CD4-positive, alpha-beta T cell (primary cell): ENCODE results near the gene PLA2G2E. TPM values are rescaled to one million over a fixed set of nuclear protein-coding genes. Genes with fewer than 3 reads are reported as not detected.

ENCODE experiments used
- ATAC-seq: fragments of 200-7000 bp; cut with Tn5 transposase; one replicate; pipeline ENCODE4 v1.10.0; 2022; ENCODE audit warnings: mild to moderate bottlenecking; ENCODE audit not compliant: poor library complexity
- CTCF ChIA-PET: fragments of 350-600 bp; sonication (Branson Sonifier 250); formaldehyde crosslinking; loops from one replicate; lab custom pipeline; 2021; ENCODE audit warnings: antibody characterized with exemption, inconsistent platforms; lab: Charles Lee
- POLR2A ChIA-PET: fragments of 350-600 bp; sonication (Branson Sonifier 250); formaldehyde crosslinking; loops from one replicate; lab custom pipeline; 2021; ENCODE audit warnings: antibody characterized with exemption, inconsistent platforms; lab: Charles Lee
- DNase-seq, 14 experiments: peaks; one replicate each; pipeline ENCODE4 v3.0.0-alpha.2; 2013 to 2020; ENCODE audit warnings: mixed read lengths in 2 of 14
- H3K27ac ChIP-seq, 2 donors: one replicate each; pipeline versions ENCODE4 v1.5.1 to v1.7.0; 2013; ENCODE audit warnings: low read length in 2 of 2, low read depth in 1 of 2, mild to moderate bottlenecking in 1 of 2
- H3K27me3 ChIP-seq, 2 experiments: 1 replicate in 1 of 2; 2 replicates in 1 of 2; pipeline versions ENCODE4 v1.6.1 to v1.7.0; 2013; ENCODE audit warnings: low read length in 2 of 2, control low read depth in 1 of 2, mild to moderate bottlenecking in 1 of 2, moderate library complexity in 1 of 2; ENCODE audit not compliant: insufficient read depth in 2 of 2, control insufficient read depth in 1 of 2
- H3K36me3 ChIP-seq: one replicate; pipeline ENCODE4 v1.6.1; 2013; ENCODE audit warnings: low read length, control low read depth; ENCODE audit not compliant: insufficient read depth
- H3K4me1 ChIP-seq: one replicate; pipeline ENCODE4 v1.6.1; 2013; ENCODE audit warnings: low read length, control low read depth; ENCODE audit not compliant: insufficient read depth
- H3K4me3 ChIP-seq: one replicate; pipeline ENCODE4 v1.5.1; 2013; ENCODE audit warnings: mild to moderate bottlenecking, low read length, moderate library complexity
- H3K9me3 ChIP-seq, 2 experiments: 1 replicate in 1 of 2; 2 replicates in 1 of 2; pipeline versions ENCODE4 v1.6.1 to v1.7.0; 2013; ENCODE audit warnings: low read length in 2 of 2, mild to moderate bottlenecking in 2 of 2, control low read depth in 1 of 2, moderate library complexity in 1 of 2; ENCODE audit not compliant: control insufficient read depth in 1 of 2, insufficient read depth in 1 of 2
- H3K27ac Mint-ChIP-seq: one replicate; pipeline ENCODE4 v1.8.0; 2020; ENCODE audit warnings: mixed read lengths
- H3K27me3 Mint-ChIP-seq: one replicate; pipeline ENCODE4 v1.8.0; 2021; ENCODE audit warnings: mixed read lengths
- H3K36me3 Mint-ChIP-seq: one replicate; pipeline ENCODE4 v1.8.0; 2021; ENCODE audit warnings: low read depth, mixed read lengths
- H3K4me1 Mint-ChIP-seq: one replicate; pipeline ENCODE4 v1.8.0; 2021; ENCODE audit warnings: low read depth, mixed read lengths
- H3K4me3 Mint-ChIP-seq: one replicate; pipeline ENCODE4 v1.8.0; 2020; ENCODE audit warnings: mild to moderate bottlenecking, mixed read lengths
- H3K9me3 Mint-ChIP-seq: one replicate; pipeline ENCODE4 v1.8.0; 2020; ENCODE audit warnings: mixed read lengths
- CTCF ChIP-seq: fragments of 200-600 bp; IDR thresholded peaks from one replicate; pipeline ENCODE4 v1.8.0; 2022; ENCODE audit warnings: antibody characterized with exemption, mild to moderate bottlenecking
- intact Hi-C, 2 experiments: fragments of 100-400 bp; cut with DNase I in 1 of 2; cut with micrococcal nuclease in 1 of 2; formaldehyde crosslinking; loops; one replicate each; pipeline versions ENCODE4 v1.15.1 to v1.9.0; 2023 to 2025; cut with DNase I, micrococcal nuclease
- total RNA-seq, 174 experiments: library from RNA in 2 of 174; stranded (reverse) in 2 of 174; gene quantifications; one replicate each; pipeline ENCODE4 v1.2.3 and lab custom pipeline; 2021 to 2026

PLA2G2E gene
- total RNA-seq, 2 experiments from 2014 or later = not detected

GRCh38 chr1:19925342-19926070, 2.1 kb upstream of the PLA2G2E start:
- no peaks in the 10 kb centered on the region for H3K4me1 ChIP-seq
- no peak for DNase-seq
- Mint-ChIP-seq H3K36me3 (no peaks in the 10 kb centered on the region), H3K4me3 (no peak overlapping the region), H3K4me1 (no peaks in the 10 kb centered on the region), H3K9me3 (no peaks in the 10 kb centered on the region), H3K27me3 (no peaks in the 10 kb centered on the region), H3K27ac (no peak overlapping the region)
- peaks cover 0 to 10% of the 10 kb centered on the region in 2 experiments for H3K9me3 ChIP-seq
- no peak overlapping the region for H3K4me3 ChIP-seq
- no peak for TF ChIP-seq CTCF
- H3K27me3 ChIP-seq = no peaks in the 10 kb centered on the region
- CTCF ChIA-PET = no interaction called here
- intact Hi-C loops = no loop called here
- H3K27ac ChIP-seq = no peak overlapping the region
- POLR2A ChIA-PET = no interaction called here
- H3K36me3 ChIP-seq = no peaks in the 10 kb centered on the region
- no peak for ATAC-seq

GRCh38 chr1:19923953-19924346, 533 bp upstream of the PLA2G2E start:
- no peaks in the 10 kb centered on the region for H3K9me3 ChIP-seq
- no peak for TF ChIP-seq CTCF
- no peak overlapping the region for H3K27ac ChIP-seq
- no peak overlapping the region for H3K4me3 Mint-ChIP-seq
- no peaks in the 10 kb centered on the region for H3K36me3 Mint-ChIP-seq
- POLR2A ChIA-PET = no interaction called here
- H3K27ac Mint-ChIP-seq = no peak overlapping the region
- no peaks in the 10 kb centered on the region for H3K27me3 Mint-ChIP-seq
- H3K36me3 ChIP-seq = no peaks in the 10 kb centered on the region
- no peaks in the 10 kb centered on the region for H3K9me3 Mint-ChIP-seq
- no peak overlapping the region for H3K4me3 ChIP-seq
- ATAC-seq (no peak), DNase-seq (no peak)
- H3K4me1 Mint-ChIP-seq = no peaks in the 10 kb centered on the region
- no peaks in the 10 kb centered on the region for H3K4me1 ChIP-seq
- H3K27me3 ChIP-seq = no peaks in the 10 kb centered on the region
- intact Hi-C loops = no loop called here
- CTCF ChIA-PET = no interaction called here

- H3K4me3 ChIP-seq = no peak overlapping the region
- Mint-ChIP-seq H3K4me1 (peaks cover 6% of the 10 kb centered on the region), H3K27me3 (no peaks in the 10 kb centered on the region), H3K9me3 (no peaks in the 10 kb centered on the region), H3K27ac (no peak overlapping the region), H3K4me3 (no peak overlapping the region), H3K36me3 (no peaks in the 10 kb centered on the region)
- DNase-seq = no peak
- H3K27me3 ChIP-seq = no peaks in the 10 kb centered on the region
- ATAC-seq = no peak
- CTCF ChIA-PET = interaction anchor here (1.3 kb wide), 1 partner anchor 230 kb away, joined by 3 read pairs; no protein-coding TSS in a partner anchor
- H3K36me3 ChIP-seq = no peaks in the 10 kb centered on the region
- TF ChIP-seq CTCF = no peak
- H3K9me3 ChIP-seq = no peaks in the 10 kb centered on the region
- POLR2A ChIA-PET = no interaction called here
- intact Hi-C loops = no loop called here
- H3K4me1 ChIP-seq = no peaks in the 10 kb centered on the region
- no peak overlapping the region for H3K27ac ChIP-seq
Observed at GRCh38 chr1:19922015-19922688, 1.3 kb downstream of the PLA2G2E start.
